RWPE1 (cell line): ENCODE measurements around the gene KCNJ18.
A peak's percentile ranks its signal among the peaks of the same experiment; 100 is the strongest.
"Not testable (repeated sequence)": the region's sequence is repeated elsewhere in the genome, so short reads cannot be mapped to it uniquely, and the experiment has no call there.

Experiments used
- CTCF ChIA-PET: fragments of 350-600 bp; sonication (Branson Sonifier 250); formaldehyde crosslinking; extraction: SDS; loops from one replicate; lab custom pipeline; 2021; lab: Yijun Ruan, JAX
- POLR2A ChIA-PET: fragments of 400-600 bp; formaldehyde crosslinking; extraction: SDS; loops from one replicate; lab custom pipeline; 2020; ENCODE audit warnings: antibody characterized with exemption; ENCODE audit not compliant: low non-redundant PET; lab: Yijun Ruan, JAX
- DNase-seq: peaks from one replicate; pipeline ENCODE4 v3.0.0; 2012; ENCODE audit warnings: low spot score
- H3K27ac ChIP-seq: fragments of 450-650 bp; 2 replicates; pipeline ENCODE4 v1.5.1; 2017
- CTCF ChIP-seq: fragments of 450-650 bp; conservative IDR thresholded peaks from 2 replicates; pipeline ENCODE4 v1.5.1; 2017; ENCODE audit warnings: low read depth, mild to moderate bottlenecking

KCNJ18 gene

GRCh38 chr17:21687136-21687953, 5.0 kb upstream of the KCNJ18 start:
- H3K27ac ChIP-seq: no peak overlapping the region
- DNase-seq: peak; percentile 2
- CTCF ChIA-PET: interaction anchor here (0.7 kb wide), 1 partner anchor 174 kb away, joined by 3 read pairs; no protein-coding TSS in a partner anchor
- POLR2A ChIA-PET: no interaction called here
- TF ChIP-seq CTCF: no peak

- DNase-seq: no peak
- ChIA-PET CTCF (no interaction called here), POLR2A (no interaction called here)
- no peak for TF ChIP-seq CTCF
- no peak overlapping the region for H3K27ac ChIP-seq
These were observed 3.9 kb upstream of the KCNJ18 start for GRCh38 chr17:21688293-21688949.

GRCh38 chr17:21689604-21690003, 2.7 kb upstream of the KCNJ18 start:
- TF ChIP-seq CTCF: no peak
- ChIA-PET POLR2A (no interaction called here), CTCF (no interaction called here)
- peak; percentile 56 for DNase-seq
- H3K27ac ChIP-seq: no peak overlapping the region

- POLR2A ChIA-PET, H3K27ac ChIP-seq, CTCF ChIA-PET, DNase-seq: not testable (repeated sequence)
These were observed 1.5 kb upstream of the KCNJ18 start for GRCh38 chr17:21690811-21691210.

GRCh38 chr17:21691481-21691880, 842 bp upstream of the KCNJ18 start:
- DNase-seq, POLR2A ChIA-PET, CTCF ChIA-PET, H3K27ac ChIP-seq: not testable (repeated sequence)

GRCh38 chr17:21692704-21693065, 362 bp downstream of the KCNJ18 start:
- H3K27ac ChIP-seq, POLR2A ChIA-PET, CTCF ChIA-PET, DNase-seq: not testable (repeated sequence)

GRCh38 chr17:21693391-21693796, 1.1 kb downstream of the KCNJ18 start:
- POLR2A ChIA-PET, H3K27ac ChIP-seq, DNase-seq, CTCF ChIA-PET: not testable (repeated sequence)

- POLR2A ChIA-PET: not testable (repeated sequence)
These were observed 1.6 kb downstream of the KCNJ18 start for GRCh38 chr17:21693937-21694336.

GRCh38 chr17:21696227-21696626, 3.9 kb downstream of the KCNJ18 start:
- DNase-seq, CTCF ChIA-PET, H3K27ac ChIP-seq, POLR2A ChIA-PET: not testable (repeated sequence)

More at GRCh38 chr17:21693937-21694336, 1.6 kb downstream of the KCNJ18 start:
- H3K27ac ChIP-seq, CTCF ChIA-PET, DNase-seq: not testable (repeated sequence)

GRCh38 chr17:21696842-21697507, 4.7 kb downstream of the KCNJ18 start:
- POLR2A ChIA-PET, DNase-seq, CTCF ChIA-PET, H3K27ac ChIP-seq: not testable (repeated sequence)

GRCh38 chr17:21697508-21697860, 5.2 kb downstream of the KCNJ18 start:
- POLR2A ChIA-PET, DNase-seq, CTCF ChIA-PET: not testable (repeated sequence)

GRCh38 chr17:21698437-21699075, 6.2 kb downstream of the KCNJ18 start:
- POLR2A ChIA-PET, CTCF ChIA-PET, H3K27ac ChIP-seq, DNase-seq: not testable (repeated sequence)

More at GRCh38 chr17:21697508-21697860, 5.2 kb downstream of the KCNJ18 start:
- not testable (repeated sequence) for H3K27ac ChIP-seq

GRCh38 chr17:21699124-21699523, 6.8 kb downstream of the KCNJ18 start:
- DNase-seq, H3K27ac ChIP-seq, CTCF ChIA-PET, POLR2A ChIA-PET: not testable (repeated sequence)
